Motor neuron (in vitro differentiated cells): Measurements from ENCODE around the gene UNKL. TPM values are rescaled to one million over a fixed set of nuclear protein-coding genes. Genes with fewer than 3 reads are reported as not detected.
A peak's percentile ranks its signal among the peaks of the same experiment; 100 is the strongest.
"Not testable (repeated sequence)": the region's sequence is repeated elsewhere in the genome, so short reads cannot be mapped to it uniquely, and the experiment has no call there.

Experiments used
- ATAC-seq, 8 experiments: fragments of 200-7000 bp; cut with Tn5 transposase; replicated peaks in 6 of 8; 2 replicates each; pipeline ENCODE4 v1.8.0; 2021; ENCODE audit warnings: mild to moderate bottlenecking in 8 of 8, moderate library complexity in 8 of 8
- H3K27ac ChIP-seq, 2 donors: fragments of 250-450 bp; sonication (Bioruptor Pico); 2 replicates each; pipeline ENCODE4 v1.9.0; 2021; ENCODE audit warnings: antibody characterized with exemption in 2 of 2, mild to moderate bottlenecking in 2 of 2, moderate library complexity in 1 of 2
- H3K4me1 ChIP-seq, 2 donors: fragments of 250-450 bp; sonication (Bioruptor Pico); replicated peaks in 1 of 2; 2 replicates each; pipeline ENCODE4 v1.6.1; 2021; ENCODE audit warnings: antibody characterized with exemption in 2 of 2, mild to moderate bottlenecking in 2 of 2, moderate library complexity in 1 of 2
- H3K4me3 ChIP-seq, 5 donors: fragments of 250-450 bp; sonication (Bioruptor Pico); 2 replicates each; pipeline ENCODE4 v1.9.0; 2021; ENCODE audit warnings: antibody characterized with exemption in 5 of 5, mild to moderate bottlenecking in 5 of 5, moderate library complexity in 4 of 5
- WGBS, 10 experiments: fragments of 450-650 bp; shearing (Covaris generic); methylation state at CpG; one replicate each; pipeline ENCODE4 v1.0.0; 2022; 5-methylcytosine and 5-hydroxymethylcytosine counted together
- in situ Hi-C, 9 experiments: fragments of 400-800 bp; cut with MboI; loops; one replicate each; pipeline ENCODE4 v1.15.0; 2021; ENCODE audit warnings: low sequenced_read_pairs in 9 of 9, low pct_unique_long_range_greater_than_20kb in 2 of 9; ENCODE audit not compliant: unreplicated experiment in 9 of 9
- total RNA-seq, 8 experiments: library from RNA; unstranded; fragments of 300-600 nt; gene quantifications; 2 replicates each; pipeline versions ENCODE4 v1.2.3 to v1.2.4, GENCODE V29; 2022

UNKL gene
- total RNA-seq, 8 experiments from 2014 or later = 4.0 to 34.7 (median 8.5) TPM

- ATAC-seq = no peak
- 64% methylated on average over 9 of the region's 24 CpGs; no CpG with 5 or more reads in 9 of the 10 experiments for WGBS, 10 experiments
Observed at GRCh38 chr16:1442697-1443096, 28.2 kb upstream of the UNKL start.

GRCh38 chr16:1441391-1441829, 26.9 kb upstream of the UNKL start:
- in situ Hi-C loops = no loop called here
- H3K27ac ChIP-seq = no peak overlapping the region
- 33 to 100% (median 100%) methylated on average over 1 to 2 of the region's 22 CpGs; no CpG with 5 or more reads in 7 of the 10 experiments for WGBS, 10 experiments
- no peak overlapping the region for H3K4me3 ChIP-seq
- no peaks in the 10 kb centered on the region for H3K4me1 ChIP-seq
- ATAC-seq = no peak

More at GRCh38 chr16:1442697-1443096, 28.2 kb upstream of the UNKL start:
- Histone ChIP-seq H3K4me3 (no peak overlapping the region), H3K27ac (no peak overlapping the region), H3K4me1 (no peaks in the 10 kb centered on the region)
- in situ Hi-C loops = no loop called here

GRCh38 chr16:1439699-1440074, 25.2 kb upstream of the UNKL start:
- H3K4me3 ChIP-seq, ATAC-seq, H3K27ac ChIP-seq, in situ Hi-C loops, H3K4me1 ChIP-seq: not testable (repeated sequence)
- WGBS, 10 experiments = 80 to 100% (median 98%) methylated on average over 1 to 4 of the region's 4 CpGs; no CpG with 5 or more reads in 4 of the 10 experiments

GRCh38 chr16:1439058-1439698, 24.7 kb upstream of the UNKL start:
- in situ Hi-C loops = no loop called here
- no peak for ATAC-seq
- WGBS, 10 experiments = 74 to 90% (median 80%) methylated on average over 2 to 9 of the region's 27 CpGs; no CpG with 5 or more reads in 5 of the 10 experiments
- peaks cover 0 to under 1% of the 10 kb centered on the region in 2 donors for H3K4me1 ChIP-seq
- H3K27ac ChIP-seq = no peak overlapping the region
- no peak overlapping the region for H3K4me3 ChIP-seq

- in situ Hi-C loops = no loop called here
- peaks cover 0 to 4% of the 10 kb centered on the region in 2 donors for H3K4me1 ChIP-seq
- no peak for ATAC-seq
- 71 to 100% (median 80%) methylated on average over 1 to 7 of the region's 35 CpGs; no CpG with 5 or more reads in 6 of the 10 experiments for WGBS, 10 experiments
- no peak overlapping the region for H3K27ac ChIP-seq
- no peak overlapping the region for H3K4me3 ChIP-seq
Observed at GRCh38 chr16:1438229-1439057, 23.9 kb upstream of the UNKL start.

- 28 to 70% methylated on average over 2 to 4 of the region's 22 CpGs; no CpG with 5 or more reads in 8 of the 10 experiments for WGBS, 10 experiments
Observed at GRCh38 chr16:1437606-1438005, 23.1 kb upstream of the UNKL start.

GRCh38 chr16:1436731-1437355, 22.3 kb upstream of the UNKL start:
- WGBS, 10 experiments = 97% methylated on average over 6 of the region's 47 CpGs; no CpG with 5 or more reads in 9 of the 10 experiments
- Histone ChIP-seq H3K4me3 (no peak overlapping the region), H3K4me1 (peaks cover 0 to 4% of the 10 kb centered on the region in 2 donors), H3K27ac (no peak overlapping the region)
- ATAC-seq = no peak
- in situ Hi-C loops = no loop called here

More at GRCh38 chr16:1437606-1438005, 23.1 kb upstream of the UNKL start:
- ATAC-seq = peak in 2 of 8 experiments; percentile 3 to 9
- H3K4me3 ChIP-seq = no peak overlapping the region
- H3K4me1 ChIP-seq = peaks cover 0 to 4% of the 10 kb centered on the region in 2 donors
- in situ Hi-C loops = no loop called here
- H3K27ac ChIP-seq = no peak overlapping the region

- no peak overlapping the region for H3K4me3 ChIP-seq
- 71 to 93% methylated on average over 3 to 9 of the region's 32 CpGs; no CpG with 5 or more reads in 8 of the 10 experiments for WGBS, 10 experiments
- no peak overlapping the region for H3K27ac ChIP-seq
- H3K4me1 ChIP-seq = peaks cover 0 to 9% of the 10 kb centered on the region in 2 donors
- peak in 3 of 8 experiments; percentile 11 to 39 (median 16) for ATAC-seq
- in situ Hi-C loops = no loop called here
Observed at GRCh38 chr16:1435921-1436697, 21.6 kb upstream of the UNKL start.

GRCh38 chr16:1434644-1435592, 20.4 kb upstream of the UNKL start:
- Histone ChIP-seq H3K4me3 (no peak overlapping the region), H3K27ac (no peak overlapping the region), H3K4me1 (peaks cover 6 to 21% of the 10 kb centered on the region in 2 donors)
- 92 to 100% (median 100%) methylated on average over 1 to 6 of the region's 40 CpGs; no CpG with 5 or more reads in 6 of the 10 experiments for WGBS, 10 experiments
- in situ Hi-C loops = no loop called here
- no peak for ATAC-seq

- WGBS, 10 experiments = 40% methylated on average over 3 of the region's 22 CpGs; no CpG with 5 or more reads in 9 of the 10 experiments
- no peak overlapping the region for H3K27ac ChIP-seq
- in situ Hi-C loops = no loop called here
- peak in 2 of 8 experiments; percentile 4 to 22 for ATAC-seq
- peaks cover 6 to 22% of the 10 kb centered on the region in 2 donors for H3K4me1 ChIP-seq
- H3K4me3 ChIP-seq = no peak overlapping the region
Observed at GRCh38 chr16:1433756-1434155, 19.3 kb upstream of the UNKL start.

GRCh38 chr16:1433263-1433560, 18.7 kb upstream of the UNKL start:
- H3K27ac ChIP-seq = no peak overlapping the region
- no peak for ATAC-seq
- no CpG with 5 or more reads among the region's 14 CpGs for WGBS, 10 experiments
- H3K4me1 ChIP-seq = peaks cover 6 to 22% of the 10 kb centered on the region in 2 donors
- no peak overlapping the region for H3K4me3 ChIP-seq
- in situ Hi-C loops = no loop called here
